Naive B cell (primary cell): ENCODE data around the gene COG3. TPM values are rescaled to one million over a fixed set of nuclear protein-coding genes. Genes with fewer than 3 reads are reported as not detected.

ENCODE experiments used
- polyA plus RNA-seq, 6 donors: library from polyadenylated mRNA; unstranded; fragments of 300-500 nt; fragmentation: Illumina TruSeq; gene quantifications; one replicate each; pipeline ENCODE4 v1.2.3, GENCODE V29; 2021; ENCODE audit warnings: low read depth in 6 of 6

Gene COG3
- polyA plus RNA-seq, 6 donors from 2014 or later, result 12.4 to 63.1 (median 29.9) TPM

Other genes with a start within 250 kb of the COG3 start
- gene TPT1, start 123.8 kb upstream of the COG3 start, polyA plus RNA-seq, result 1,000 to 10,000 TPM; 1,189 to 2,468 (median 2,211) TPM
- gene SLC25A30, start 46.6 kb upstream of the COG3 start, polyA plus RNA-seq, result 1 to 10 TPM in 5 of 6 donors, not detected in 1; 2.5 to 4.0 (median 3.1) TPM
- not detected for gene ERICH6B, start 150.8 kb downstream of the COG3 start, polyA plus RNA-seq
- gene CBY2, start 237.4 kb downstream of the COG3 start, polyA plus RNA-seq, result not detected